Spleen (tissue), 11 donors: Measurements from ENCODE around the gene MRC1. TPM values are rescaled to one million over a fixed set of nuclear protein-coding genes. Genes with fewer than 3 reads are reported as not detected.

Experiments
- DNase-seq: peaks from one replicate; pipeline ENCODE4 v3.0.0-alpha.2; 2020
- H3K27ac ChIP-seq, 8 donors: fragments of 200-600 bp; sonication (generic) in 7 of 8; 1 replicate in 4 of 8; 2 replicates in 4 of 8; pipeline versions ENCODE4 v1.5.0 to v1.8.0; 2016 to 2021; ENCODE audit warnings: inconsistent platforms in 4 of 8, mild to moderate bottlenecking in 4 of 8, moderate library complexity in 1 of 8
- H3K27me3 ChIP-seq, 7 donors: fragments of 200-600 bp; sonication (generic) in 6 of 7; replicated peaks in 1 of 7; 1 replicate in 4 of 7; 2 replicates in 3 of 7; pipeline versions ENCODE4 v1.5.0 to v1.8.0; 2016 to 2021; ENCODE audit warnings: inconsistent platforms in 3 of 7, mild to moderate bottlenecking in 1 of 7
- H3K36me3 ChIP-seq, 6 donors: fragments of 200-600 bp; sonication (generic) in 5 of 6; 1 replicate in 4 of 6; 2 replicates in 2 of 6; pipeline versions ENCODE4 v1.5.0 to v1.8.0; 2016 to 2021; ENCODE audit warnings: inconsistent platforms in 2 of 6
- H3K4me1 ChIP-seq, 6 donors: fragments of 200-600 bp; sonication (generic) in 5 of 6; 1 replicate in 3 of 6; 2 replicates in 3 of 6; pipeline versions ENCODE4 v1.5.0 to v1.8.0; 2016 to 2021; ENCODE audit warnings: inconsistent platforms in 3 of 6
- H3K4me3 ChIP-seq, 8 donors: fragments of 200-600 bp; sonication (generic) in 7 of 8; 1 replicate in 4 of 8; 2 replicates in 4 of 8; pipeline versions ENCODE4 v1.5.0 to v1.8.0; 2016 to 2021; ENCODE audit warnings: inconsistent platforms in 4 of 8, mild to moderate bottlenecking in 4 of 8, moderate library complexity in 2 of 8
- H3K9me3 ChIP-seq, 8 donors: fragments of 200-600 bp; sonication (generic) in 7 of 8; 1 replicate in 4 of 8; 2 replicates in 4 of 8; pipeline versions ENCODE4 v1.5.0 to v1.8.0; 2016 to 2021; ENCODE audit warnings: inconsistent platforms in 4 of 8
- CTCF ChIP-seq, 11 experiments: fragments of 200-600 bp in 7 of 11; fragments of 450-650 bp in 4 of 11; sonication (generic) in 4 of 11; IDR thresholded peaks in 8 of 11; conservative IDR thresholded peaks in 3 of 11; 1 replicate in 7 of 11; 2 replicates in 4 of 11; pipeline versions ENCODE4 v1.4.0 to v1.8.0; 2016 to 2021; ENCODE audit warnings: antibody characterized with exemption in 11 of 11, inconsistent platforms in 4 of 11, mild to moderate bottlenecking in 1 of 11
- POLR2A ChIP-seq, 3 donors: fragments of 450-650 bp; IDR thresholded peaks; one replicate each; pipeline ENCODE4 v1.5.1; 2017; ENCODE audit warnings: antibody characterized with exemption in 3 of 3, mild to moderate bottlenecking in 1 of 3
- POLR2AphosphoS5 ChIP-seq, 3 donors: sonication (generic); formaldehyde crosslinking; IDR thresholded peaks; one replicate each; pipeline ENCODE4 v1.5.1; 2017; ENCODE audit warnings: antibody characterized with exemption in 3 of 3
- WGBS, 5 donors: extraction: QIAGEN DNeasy Blood & Tissue Kit in 3 of 5; methylation state at CpG; one replicate each; pipeline versions ENCODE4 v1.1.5 to v1.1.7; 2013 to 2018; 5-methylcytosine and 5-hydroxymethylcytosine counted together
- intact Hi-C: fragments of 100-400 bp; cut with DNase I; formaldehyde crosslinking; loops from one replicate; pipeline ENCODE4 v1.15.0; 2023; ENCODE audit warnings: low total_unique reads
- polyA plus RNA-seq, 3 donors: library from polyadenylated mRNA; stranded (reverse); fragments of 200-250 nt; gene quantifications; one replicate each; pipeline ENCODE4 v1.2.1, GENCODE V29; 2013
- total RNA-seq, 7 donors: library from RNA; depleted of rRNA in 3 of 7; stranded (reverse); fragments of >200 nt in 3 of 7; fragmentation: NEBNext Ultra II Directional in 4 of 7; extraction: Animal tissue kit (Norgen Biotek cat#: 25700) in 4 of 7; gene quantifications; one replicate each; pipeline versions ENCODE4 v1.1.0 to v1.2.1, GENCODE V29; 2016 to 2021
- donor health status: healthy with polysubstance abuse.
- donor health status: DM: no; HTN: no; CAD: no; lungs with moderate emphysema.
- donor health status: DM: no; HTN: no; CAD: no.
- donor health status: Bipolar disorder and iron deficiency.
- donor health status: healthy.
- donor health status: DM: no; HTN: no; CAD: no.
- donor health status: DM: yes; HTN: yes; CAD: no.

The MRC1 gene
- total and polyA plus RNA-seq, 10 donors: 9.9 to 370 (median 129) TPM

GRCh38 chr10:17848646-17849045, 39.5 kb downstream of the MRC1 start:
- intact Hi-C loops: no loop called here
- no peak overlapping the region for H3K27ac ChIP-seq

GRCh38 chr10:17850501-17850900, 41.4 kb downstream of the MRC1 start:
- Histone ChIP-seq H3K36me3 (peaks cover 0 to 43% (median 0%) of the 10 kb centered on the region in 6 donors), H3K27ac (no peak overlapping the region), H3K4me1 (peaks cover 0 to 23% (median 6%) of the 10 kb centered on the region in 6 donors), H3K9me3 (no peaks in the 10 kb centered on the region), H3K27me3 (no peaks in the 10 kb centered on the region), H3K4me3 (no peak overlapping the region)
- intact Hi-C loops: loop anchor here (2.0 kb wide), 1 partner anchor 52 kb away; no protein-coding TSS in a partner anchor
- DNase-seq: no peak
- no peak for TF ChIP-seq POLR2A (IDR thresholded peaks at IDR 0.05)
- TF ChIP-seq CTCF (IDR thresholded peaks at IDR 0.05 in 8 of 11, conservative IDR thresholded peaks at IDR 0.05 in 3 of 11): no peak
- no peak for TF ChIP-seq POLR2AphosphoS5 (IDR thresholded peaks at IDR 0.05)
- 66 to 77% (median 68%) methylated on average over 3 of the region's 3 CpGs for whole genome bisulfite sequencing, 5 donors

More at GRCh38 chr10:17848646-17849045, 39.5 kb downstream of the MRC1 start:
- H3K9me3 ChIP-seq: no peaks in the 10 kb centered on the region
- WGBS, 5 donors: 75 to 85% (median 80%) methylated on average over 5 of the region's 5 CpGs
- peaks cover 0 to 23% (median 6%) of the 10 kb centered on the region in 6 donors for H3K4me1 ChIP-seq
- no peak overlapping the region for H3K4me3 ChIP-seq
- no peaks in the 10 kb centered on the region for H3K27me3 ChIP-seq
- no peak for DNase-seq
- no peak for TF ChIP-seq POLR2AphosphoS5 (IDR thresholded peaks at IDR 0.05)
- no peak for TF ChIP-seq POLR2A (IDR thresholded peaks at IDR 0.05)
- no peak for TF ChIP-seq CTCF (IDR thresholded peaks at IDR 0.05 in 8 of 11, conservative IDR thresholded peaks at IDR 0.05 in 3 of 11)
- H3K36me3 ChIP-seq: peaks cover 0 to 37% (median 0%) of the 10 kb centered on the region in 6 donors

GRCh38 chr10:17851611-17852010, 42.5 kb downstream of the MRC1 start:
- intact Hi-C loops: loop anchor here (2.0 kb wide), 1 partner anchor 51 kb away; no protein-coding TSS in a partner anchor
- no peak overlapping the region for H3K4me3 ChIP-seq
- no peaks in the 10 kb centered on the region for H3K9me3 ChIP-seq
- TF ChIP-seq POLR2AphosphoS5 (IDR thresholded peaks at IDR 0.05) (peak in 1 of 3 donors; percentile 50), CTCF (IDR thresholded peaks at IDR 0.05 in 8 of 11, conservative IDR thresholded peaks at IDR 0.05 in 3 of 11) (no peak)
- WGBS, 5 donors: 6 to 15% (median 11%) methylated on average over 4 of the region's 4 CpGs
- peaks cover 0 to 45% (median 0%) of the 10 kb centered on the region in 6 donors for H3K36me3 ChIP-seq
- peaks cover 0 to 23% (median 6%) of the 10 kb centered on the region in 6 donors for H3K4me1 ChIP-seq
- H3K27me3 ChIP-seq: no peaks in the 10 kb centered on the region
- DNase-seq: no peak
- peak overlapping the region in 1 of 8 donors; percentile 19 for H3K27ac ChIP-seq

GRCh38 chr10:17854044-17854652, 45.0 kb downstream of the MRC1 start:
- peak overlapping the region in 2 of 8 donors; percentile 30 to 48 for H3K27ac ChIP-seq
- intact Hi-C loops: no loop called here
- H3K36me3 ChIP-seq: peaks cover 0 to 53% (median 0%) of the 10 kb centered on the region in 6 donors
- H3K9me3 ChIP-seq: no peaks in the 10 kb centered on the region
- H3K4me3 ChIP-seq: no peak overlapping the region
- no peak for DNase-seq
- H3K27me3 ChIP-seq: no peaks in the 10 kb centered on the region
- no peak for TF ChIP-seq CTCF (IDR thresholded peaks at IDR 0.05 in 8 of 11, conservative IDR thresholded peaks at IDR 0.05 in 3 of 11)
- no peak for TF ChIP-seq POLR2A (IDR thresholded peaks at IDR 0.05)
- no peak for TF ChIP-seq POLR2AphosphoS5 (IDR thresholded peaks at IDR 0.05)
- 74 to 84% (median 83%) methylated on average over 7 of the region's 7 CpGs for WGBS, 5 donors
- H3K4me1 ChIP-seq: peaks cover 0 to 17% (median 2%) of the 10 kb centered on the region in 6 donors
